SK-N-MC (cell line): ENCODE results near the gene KLF4.

Source experiments
- EZH2 ChIP-seq: fragments of 200-600 bp; sonication (generic); IDR thresholded peaks from one replicate; pipeline ENCODE4 v1.6.1; 2017; ENCODE audit warnings: antibody characterized with exemption
- FOXP2 ChIP-seq: optimal IDR thresholded peaks from 2 replicates; pipeline ENCODE3; 2011; ENCODE audit warnings: mild to moderate bottlenecking, moderate library complexity; ENCODE audit not compliant: insufficient read depth; ENCODE audit errors: extremely low read length, control extremely low read depth
- POLR2AphosphoS5 ChIP-seq: IDR thresholded peaks from 2 replicates; pipeline ENCODE4 v1.6.1; 2012; ENCODE audit warnings: mild to moderate bottlenecking, low read depth, low read length, borderline replicate concordance

DNA sequence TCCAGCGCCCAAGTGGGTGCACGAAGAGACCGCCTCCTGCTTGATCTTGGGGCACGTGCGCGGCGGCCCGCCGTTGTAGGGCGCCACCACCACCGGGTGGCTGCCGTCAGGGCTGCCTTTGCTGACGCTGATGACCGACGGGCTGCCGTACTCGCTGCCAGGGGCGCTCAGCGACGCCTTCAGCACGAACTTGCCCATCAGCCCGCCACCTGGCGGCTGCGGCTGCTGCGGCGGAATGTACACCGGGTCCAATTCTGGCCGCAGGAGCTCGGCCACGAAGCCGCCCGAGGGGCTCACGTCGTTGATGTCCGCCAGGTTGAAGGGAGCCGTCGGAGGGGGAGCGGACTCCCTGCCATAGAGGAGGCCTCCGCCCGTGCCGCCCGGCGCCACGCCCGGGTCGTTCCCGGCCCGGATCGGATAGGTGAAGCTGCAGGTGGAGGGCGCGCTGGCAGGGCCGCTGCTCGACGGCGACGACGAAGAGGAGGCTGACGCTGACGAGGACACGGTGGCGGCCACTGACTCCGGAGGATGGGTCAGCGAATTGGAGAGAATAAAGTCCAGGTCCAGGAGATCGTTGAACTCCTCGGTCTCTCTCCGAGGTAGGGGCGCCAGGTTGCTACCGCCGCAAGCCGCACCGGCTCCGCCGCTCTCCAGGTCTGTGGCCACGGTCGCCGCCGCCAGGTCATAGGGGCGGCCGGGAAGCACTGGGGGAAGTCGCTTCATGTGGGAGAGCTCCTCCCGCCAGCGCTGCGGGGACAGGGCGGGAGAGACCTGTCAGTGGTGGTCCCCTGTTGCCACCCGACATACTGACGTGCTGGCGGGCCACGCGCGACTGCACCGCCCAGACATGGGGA, 1.8 kb downstream of the KLF4 start:
- TF ChIP-seq EZH2 (no peak), POLR2AphosphoS5 (no peak), FOXP2 (no peak)
